Measurements from ENCODE around the gene MOGAT2.

The MOGAT2 gene

DNA sequence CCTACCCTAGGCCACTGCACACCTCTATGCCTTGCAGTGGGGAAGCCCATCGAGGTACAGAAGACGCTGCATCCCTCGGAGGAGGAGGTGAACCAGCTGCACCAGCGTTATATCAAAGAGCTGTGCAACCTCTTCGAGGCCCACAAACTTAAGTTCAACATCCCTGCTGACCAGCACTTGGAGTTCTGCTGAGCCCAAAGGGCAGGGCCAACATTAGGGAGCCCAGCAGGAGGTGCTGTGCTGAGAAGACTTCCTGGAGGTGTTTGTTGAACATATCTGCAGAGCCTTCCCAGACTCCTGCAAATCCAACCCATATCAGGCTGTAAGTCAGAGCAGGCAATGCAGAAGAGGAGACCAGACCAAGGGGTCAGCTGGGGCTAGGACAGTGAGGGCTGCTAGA lies 13.5 kb downstream of the MOGAT2 start:
- TF ChIP-seq CTCF (conservative IDR thresholded peaks at IDR 0.05; ENCODE audit: low read depth, low read length): no peak
- no peak overlapping the region for H3K4me3 ChIP-seq (ENCODE audit: low read depth, low read length)
- no peak for DNase-seq (ENCODE audit: low read depth)

DNA sequence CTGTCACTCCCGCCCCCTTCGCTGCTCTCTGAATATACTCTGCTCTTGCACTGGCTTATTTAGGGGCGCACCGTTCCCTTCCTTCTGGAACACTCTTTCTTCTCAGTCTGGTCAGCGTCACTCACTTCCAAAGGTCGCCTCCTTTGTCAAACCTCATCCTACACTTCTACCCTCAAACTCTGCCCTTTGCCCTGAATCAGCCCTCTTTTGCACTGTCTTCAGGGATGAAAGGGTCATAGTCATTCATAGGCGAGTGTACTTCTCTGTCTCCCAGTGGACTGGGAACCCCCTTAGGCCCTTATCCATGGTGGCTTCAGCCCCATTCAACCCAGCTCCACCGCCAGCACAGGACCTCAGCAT lies 15.4 kb downstream of the MOGAT2 start:
- no peak overlapping the region for H3K4me3 ChIP-seq (ENCODE audit: low read depth, low read length)
- no peak for TF ChIP-seq CTCF (conservative IDR thresholded peaks at IDR 0.05; ENCODE audit: low read depth, low read length)
- no peak for DNase-seq (ENCODE audit: low read depth)

- no peak for TF ChIP-seq CTCF (conservative IDR thresholded peaks at IDR 0.05; ENCODE audit: low read depth, low read length)
- no peak for DNase-seq (ENCODE audit: low read depth)
- H3K4me3 ChIP-seq (ENCODE audit: low read depth, low read length): no peak overlapping the region
Measured at GRCh38 chr11:75733431-75734107, 15.9 kb downstream of the MOGAT2 start.

- no peak for TF ChIP-seq CTCF (conservative IDR thresholded peaks at IDR 0.05; ENCODE audit: low read depth, low read length)
- H3K4me3 ChIP-seq (ENCODE audit: low read depth, low read length): no peak overlapping the region
- DNase-seq (ENCODE audit: low read depth): no peak
Measured at GRCh38 chr11:75734491-75735180, 17.0 kb downstream of the MOGAT2 start.

DNA sequence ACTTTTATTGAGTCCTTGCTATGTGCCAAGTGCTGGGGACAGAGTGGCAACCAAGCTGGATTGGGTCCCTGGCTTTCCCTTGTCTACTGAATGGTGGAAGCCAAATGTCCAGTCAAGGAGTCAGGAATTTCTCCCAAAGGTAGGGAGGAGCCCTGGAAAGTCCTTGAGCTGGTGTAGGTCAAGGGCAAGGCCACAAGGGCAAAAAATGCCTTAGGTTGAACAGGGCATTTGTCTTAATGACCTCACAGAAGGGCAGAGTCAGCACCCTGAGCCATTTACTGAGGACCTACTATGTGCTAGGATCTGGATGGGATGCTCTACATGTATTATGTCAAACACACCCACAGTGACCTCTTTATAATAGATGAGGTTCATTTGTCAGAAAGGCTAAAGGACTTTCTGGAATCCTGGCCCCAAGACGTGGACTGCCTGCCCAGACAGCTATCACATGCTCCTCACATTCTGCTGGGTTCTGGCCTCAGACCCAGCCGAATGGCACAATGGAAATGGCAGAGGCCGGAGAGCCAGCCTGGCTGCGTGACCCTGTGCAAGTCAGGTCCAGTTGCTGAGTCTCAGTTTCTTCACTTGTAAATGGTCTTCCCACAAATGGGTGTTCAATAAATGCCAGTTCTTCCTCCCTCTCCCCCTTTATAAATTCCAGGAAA lies 17.7 kb downstream of the MOGAT2 start:
- no peak for TF ChIP-seq CTCF (conservative IDR thresholded peaks at IDR 0.05; ENCODE audit: low read depth, low read length)
- DNase-seq (ENCODE audit: low read depth): no peak

GRCh38 chr11:75737314-75737713 lies 19.7 kb downstream of the MOGAT2 start:
- no peak for TF ChIP-seq CTCF (conservative IDR thresholded peaks at IDR 0.05; ENCODE audit: low read depth, low read length)
- no peak overlapping the region for H3K4me3 ChIP-seq (ENCODE audit: low read depth, low read length)
- no peak for DNase-seq (ENCODE audit: low read depth)

More for the DNA sequence above, 17.7 kb downstream of the MOGAT2 start:
- H3K4me3 ChIP-seq (ENCODE audit: low read depth, low read length): no peak overlapping the region
